Retinal pigment epithelial cell (primary cell): ENCODE measurements around the gene SF3B6.

Experiments
- DNase-seq: peaks from one replicate; pipeline ENCODE4 v3.0.0-alpha.2; 2010; ENCODE audit warnings: low read depth
- H3K4me3 ChIP-seq: 2 replicates; pipeline ENCODE4 v1.5.1; 2011; ENCODE audit warnings: mild to moderate bottlenecking, low read length, control low read depth, moderate library complexity
- CTCF ChIP-seq: conservative IDR thresholded peaks from 2 replicates; pipeline ENCODE4 v1.5.1; 2011; ENCODE audit warnings: low read depth, low read length, control low read depth, inconsistent platforms

Gene SF3B6

GRCh38 chr2:24050041-24050979 is 25.8 kb downstream of the SF3B6 start:
- peak overlapping the region; percentile 71 for H3K4me3 ChIP-seq
- no peak for DNase-seq

GRCh38 chr2:24049485-24050021 is 26.6 kb downstream of the SF3B6 start, which contains the start of gene FKBP1B:
Gene FKBP1B (plus strand): TSS chr2:24049741. CDS start chr2:24049850, 109 bp downstream.
- DNase-seq = peak; percentile 5

More at GRCh38 chr2:24050041-24050979, 25.8 kb downstream of the SF3B6 start:
- TF ChIP-seq CTCF = no peak

GRCh38 chr2:24048769-24049484 is 27.2 kb downstream of the SF3B6 start:
- no peak for DNase-seq
- no peak for TF ChIP-seq CTCF
- H3K4me3 ChIP-seq = peak overlapping the region; percentile 71

More at GRCh38 chr2:24049485-24050021, 26.6 kb downstream of the SF3B6 start, which contains the start of gene FKBP1B:
- peak within 1 kb of the TSS; percentile 71 for H3K4me3 ChIP-seq
- no peak for TF ChIP-seq CTCF

GRCh38 chr2:24047703-24048033 is 28.5 kb downstream of the SF3B6 start:
- peak overlapping the region; percentile 13 for H3K4me3 ChIP-seq
- no peak for TF ChIP-seq CTCF
- DNase-seq = no peak

- peak within 1 kb of the TSS; percentile 89 for H3K4me3 ChIP-seq
- DNase-seq = peak; percentile 98
- TF ChIP-seq CTCF = no peak
Measured at GRCh38 chr2:24046930-24047702, 29.0 kb downstream of the SF3B6 start, which contains the start of gene WDCP. Gene WDCP (minus strand): TSS chr2:24047391. CDS start chr2:24039494, 7,897 bp downstream.

- no peak for DNase-seq
- peak overlapping the region; percentile 89 for H3K4me3 ChIP-seq
- TF ChIP-seq CTCF = no peak
Measured at GRCh38 chr2:24046599-24046929, 29.6 kb downstream of the SF3B6 start.
